Myocyte (in vitro differentiated cells): ENCODE measurements around the gene ITGA1. TPM values are rescaled to one million over a fixed set of nuclear protein-coding genes. Genes with fewer than 3 reads are reported as not detected.
"Not testable (repeated sequence)": the region's sequence is repeated elsewhere in the genome, so short reads cannot be mapped to it uniquely, and the experiment has no call there.

ENCODE experiments used
- DNase-seq: peaks from one replicate; pipeline ENCODE4 v3.0.0-alpha.2; 2012; ENCODE audit warnings: low read depth
- total RNA-seq: library from RNA; depleted of rRNA; stranded (reverse); fragments of >200 nt; gene quantifications from 2 replicates; pipeline ENCODE4 v1.2.3, GENCODE V29; 2014

The ITGA1 gene
- total RNA-seq, 1 donor from 2014 or later: 7.6 TPM

DNA sequence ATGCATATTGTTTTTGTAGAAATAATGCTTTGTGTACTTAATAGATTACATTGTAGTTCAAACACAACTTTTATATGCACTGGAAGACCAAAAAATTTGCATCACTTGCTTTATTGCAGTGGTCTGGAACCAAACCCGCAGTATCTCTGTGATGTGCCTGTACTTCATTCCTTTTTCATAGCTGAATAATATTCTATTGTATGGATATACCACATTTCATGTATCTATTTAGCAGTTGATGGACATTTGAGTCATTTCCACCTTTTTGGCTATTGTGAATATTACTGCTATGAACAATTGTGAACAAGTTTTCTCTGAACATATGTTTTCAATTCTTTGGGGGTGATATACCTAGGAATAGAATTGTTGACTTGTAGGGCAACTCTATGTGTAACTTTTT is 40.1 kb downstream of the ITGA1 start:
- DNase-seq: no peak

DNA sequence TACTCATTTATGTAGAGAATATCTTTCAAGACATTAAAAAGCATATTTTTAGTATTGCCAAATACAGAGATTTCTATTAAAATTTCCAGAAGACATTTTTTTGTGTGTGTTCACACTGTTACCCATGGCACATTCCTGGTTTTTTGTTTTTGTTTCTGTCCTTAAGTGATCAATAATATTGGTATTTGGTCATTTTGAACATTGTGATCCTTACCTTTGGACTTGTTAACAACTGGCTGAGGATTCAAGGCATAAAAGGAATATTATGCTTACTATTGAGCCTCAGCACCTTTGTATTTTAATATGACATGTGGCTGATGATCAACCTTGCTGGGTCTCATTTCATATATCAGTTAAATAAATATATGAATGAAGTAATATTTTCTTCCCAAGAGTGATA is 41.9 kb downstream of the ITGA1 start:
- no peak for DNase-seq

DNA sequence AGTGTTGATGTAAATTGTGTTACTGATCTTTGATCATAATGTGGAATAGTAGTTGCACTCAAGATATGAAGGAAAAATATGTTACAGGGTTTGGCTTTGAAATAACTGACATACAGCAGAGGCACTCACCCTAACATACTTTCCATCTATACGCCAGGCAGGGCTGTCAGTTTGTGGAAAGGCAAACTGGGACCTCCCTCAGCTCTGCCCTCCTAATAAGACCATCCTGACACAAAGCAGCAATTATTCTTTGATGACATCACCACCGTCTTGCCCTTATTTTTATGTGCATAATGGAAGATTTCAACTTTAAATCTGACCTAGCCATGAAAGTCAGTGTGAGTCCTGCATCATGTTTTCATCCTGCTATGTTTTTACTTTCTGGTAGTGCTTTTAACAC is 42.9 kb downstream of the ITGA1 start:
- DNase-seq: no peak

DNA sequence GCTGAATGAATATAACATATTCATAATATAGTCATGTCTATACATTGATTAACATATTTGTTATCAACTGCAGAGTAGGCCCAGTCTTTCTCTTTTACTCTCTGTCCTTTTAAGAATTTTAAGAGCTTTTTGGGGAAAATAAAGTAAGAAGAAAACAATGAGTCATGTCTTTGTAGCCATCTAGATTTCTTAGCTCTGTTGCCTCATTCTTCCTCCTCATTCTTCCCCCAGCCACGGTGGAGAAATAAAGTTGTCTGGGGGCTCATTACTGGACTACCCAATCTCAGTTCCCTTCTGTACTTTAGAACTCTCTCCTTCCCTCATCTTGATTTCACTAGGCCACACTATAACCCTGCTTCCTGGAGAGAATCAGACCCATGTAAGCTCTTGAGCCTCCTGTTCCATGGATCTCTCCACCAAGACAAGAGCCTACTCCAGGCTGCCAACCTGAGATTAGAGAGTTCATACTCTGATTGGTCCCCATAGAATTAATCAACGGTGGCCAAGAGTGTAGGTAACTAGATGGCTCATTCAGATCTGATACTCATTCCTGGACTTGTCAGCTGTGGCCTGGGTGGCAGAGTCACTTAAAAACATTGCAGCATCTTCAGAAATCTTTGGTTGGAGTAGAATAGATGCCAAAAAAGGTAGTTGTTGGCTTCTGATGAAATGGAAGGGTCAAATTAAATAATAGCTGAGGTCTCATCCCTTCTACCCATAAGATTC is 44.2 kb downstream of the ITGA1 start:
- no peak for DNase-seq

DNA sequence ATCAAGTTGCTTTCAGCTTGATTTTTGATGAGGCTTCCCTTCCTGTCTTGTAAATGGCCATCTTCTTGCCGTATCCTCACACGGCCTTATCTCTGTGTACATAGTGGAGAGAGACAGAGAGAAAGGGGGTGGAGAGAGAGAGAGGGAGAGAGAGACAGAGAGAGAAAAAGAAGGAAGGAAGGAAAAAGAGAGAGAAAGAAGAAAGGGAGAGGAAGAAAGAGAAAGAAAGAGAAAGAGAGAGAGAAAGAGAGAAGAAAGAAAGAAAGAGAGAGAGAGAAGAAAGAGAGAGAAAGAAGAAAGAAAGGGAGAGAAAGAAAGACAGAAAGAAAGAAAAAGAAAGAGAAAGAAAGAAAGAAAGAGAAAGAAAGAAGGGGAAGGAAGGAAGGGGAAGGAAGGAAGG is 46.6 kb downstream of the ITGA1 start:
- DNase-seq: no peak

DNA sequence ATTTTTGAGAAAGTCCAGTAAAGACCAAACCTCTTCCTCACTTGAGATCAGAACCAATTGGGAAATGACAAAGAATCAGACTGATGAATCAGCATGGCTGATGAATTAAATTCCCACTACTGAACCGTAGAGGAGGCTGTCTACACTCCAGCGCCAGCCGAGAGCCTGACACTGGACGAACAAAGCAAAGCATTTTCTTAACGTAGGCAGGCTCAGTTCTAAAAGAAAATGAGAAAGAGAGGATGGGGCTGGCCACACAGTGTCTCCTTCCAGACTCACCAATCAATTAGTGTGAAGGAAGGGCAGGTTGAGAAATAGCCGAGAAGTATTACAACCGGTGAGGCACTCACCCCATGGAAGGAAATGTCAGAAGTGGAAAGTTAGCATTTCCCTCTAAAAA is 49.4 kb downstream of the ITGA1 start:
- peak; percentile 54 for DNase-seq

DNA sequence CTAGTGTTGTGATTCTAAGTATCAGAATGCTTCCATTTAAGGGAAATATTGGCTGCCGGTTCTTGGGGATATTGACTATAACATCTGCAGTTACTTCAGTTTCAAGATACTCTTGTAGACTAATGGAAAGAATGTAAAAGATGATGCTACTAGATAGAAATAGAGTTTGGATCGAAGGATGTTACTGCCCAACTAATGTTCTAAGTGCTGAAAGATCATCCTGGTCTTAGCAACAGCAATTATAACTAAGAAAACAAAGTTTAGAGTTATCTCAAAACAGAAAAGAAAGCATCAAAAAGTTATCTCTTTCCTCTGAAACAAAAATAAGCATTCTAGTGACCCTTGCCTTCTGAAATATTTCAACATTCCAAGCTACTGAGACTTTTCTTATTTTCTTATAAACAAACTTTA is 49.9 kb downstream of the ITGA1 start:
- DNase-seq: no peak

DNA sequence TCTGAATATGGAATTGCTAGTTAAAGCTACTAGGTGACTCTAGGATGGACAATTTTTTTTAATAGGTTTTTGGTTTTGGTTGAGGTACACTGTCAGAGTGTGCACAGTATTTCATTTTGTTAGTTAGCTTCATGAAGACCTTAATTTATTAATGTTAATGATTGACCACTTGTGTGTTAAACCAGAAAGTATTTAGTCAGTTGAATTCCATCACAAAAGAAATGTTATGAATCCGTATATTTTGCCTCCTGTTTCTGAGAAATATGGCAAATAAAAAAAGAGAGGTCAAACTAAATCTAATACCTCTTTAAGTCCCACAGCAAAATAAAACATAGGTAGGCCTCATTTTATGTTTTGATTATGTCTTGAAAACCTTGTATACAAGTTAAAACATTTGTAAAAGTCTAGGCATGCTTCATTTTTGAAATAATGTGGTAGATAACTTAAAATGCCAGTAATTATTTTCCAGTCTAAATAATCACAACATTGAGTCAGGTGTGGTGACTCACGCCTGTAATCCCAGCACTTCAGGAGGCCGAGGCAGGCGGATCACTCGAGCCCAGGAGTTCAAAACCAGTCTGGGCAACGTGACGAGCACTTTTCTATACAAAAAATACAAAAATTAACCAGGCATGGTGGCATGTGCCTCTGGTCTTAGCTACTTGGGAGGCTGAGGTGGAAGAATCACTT is 50.8 kb downstream of the ITGA1 start:
- DNase-seq: no peak

DNA sequence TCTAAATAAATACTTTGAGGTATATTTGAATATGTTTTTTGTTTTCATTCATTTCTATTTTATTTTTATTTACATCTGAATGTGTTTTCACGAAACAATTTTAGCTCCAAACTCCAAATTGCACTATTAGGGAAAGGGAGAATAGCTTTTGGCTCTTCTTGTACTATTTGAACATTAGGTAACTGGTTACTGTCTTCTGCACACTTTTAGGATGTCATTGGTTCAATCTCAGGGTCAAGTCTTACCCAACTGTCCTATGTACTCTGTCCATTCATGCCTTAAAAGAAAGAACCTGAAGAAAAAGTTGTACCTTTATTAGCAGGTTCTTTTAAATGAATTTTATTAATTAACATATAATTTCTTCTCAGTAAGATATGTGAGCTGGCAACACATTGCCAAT is 51.6 kb downstream of the ITGA1 start:
- no peak for DNase-seq

DNA sequence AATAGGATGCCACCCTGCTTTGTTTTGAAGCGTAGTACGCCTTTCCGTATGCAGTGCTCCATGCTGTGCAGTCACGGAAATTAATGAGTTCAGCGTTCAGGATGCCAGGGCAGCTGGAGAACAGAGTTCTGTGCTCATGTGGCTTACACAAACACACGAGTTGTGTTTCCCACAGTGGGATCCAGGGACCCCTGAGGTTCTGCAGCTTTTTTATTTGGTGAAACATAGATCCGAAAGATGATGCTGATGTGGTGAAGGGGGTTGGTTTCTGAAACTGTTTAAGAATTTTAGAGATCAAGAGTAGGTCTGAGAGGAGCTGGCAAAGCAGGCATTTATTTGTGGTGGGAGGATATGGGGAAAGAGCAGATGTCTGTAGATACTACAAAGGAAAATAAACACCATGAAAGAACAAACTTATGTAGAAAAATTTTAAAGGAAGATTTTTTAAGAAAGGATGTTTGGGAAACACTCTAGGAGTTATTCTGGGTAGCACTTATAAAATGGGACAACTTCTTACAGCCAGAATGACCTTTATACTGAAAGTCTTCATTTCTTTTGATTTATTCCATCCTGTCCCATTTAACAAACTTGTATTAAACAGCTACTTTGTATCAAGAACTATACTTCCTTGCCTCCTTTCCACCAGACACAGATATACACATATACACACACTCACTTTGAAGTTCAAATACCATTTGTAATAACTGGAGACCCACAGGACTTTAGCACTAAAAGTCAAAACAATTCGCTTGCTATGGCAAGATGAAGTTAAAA is 52.7 kb downstream of the ITGA1 start:
- DNase-seq: peak; percentile 21

DNA sequence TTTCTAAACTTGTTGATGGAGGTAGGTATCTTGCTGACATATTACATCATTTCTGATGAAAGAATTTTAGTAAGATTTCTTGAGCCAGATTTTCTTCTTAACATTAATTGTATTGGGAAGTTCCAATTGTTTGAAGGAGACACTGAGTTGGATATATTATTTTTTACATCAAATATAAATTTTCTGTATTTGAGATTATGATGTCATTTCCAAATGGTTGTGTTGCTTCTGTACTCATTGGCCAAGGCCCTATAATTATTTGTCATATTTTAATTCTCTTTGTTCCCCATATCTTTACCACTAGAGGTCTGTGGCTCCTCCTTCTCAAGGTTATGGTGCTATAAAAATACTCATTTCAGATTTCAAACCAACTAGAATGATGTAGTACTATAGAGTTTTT is 53.4 kb downstream of the ITGA1 start:
- no peak for DNase-seq

DNA sequence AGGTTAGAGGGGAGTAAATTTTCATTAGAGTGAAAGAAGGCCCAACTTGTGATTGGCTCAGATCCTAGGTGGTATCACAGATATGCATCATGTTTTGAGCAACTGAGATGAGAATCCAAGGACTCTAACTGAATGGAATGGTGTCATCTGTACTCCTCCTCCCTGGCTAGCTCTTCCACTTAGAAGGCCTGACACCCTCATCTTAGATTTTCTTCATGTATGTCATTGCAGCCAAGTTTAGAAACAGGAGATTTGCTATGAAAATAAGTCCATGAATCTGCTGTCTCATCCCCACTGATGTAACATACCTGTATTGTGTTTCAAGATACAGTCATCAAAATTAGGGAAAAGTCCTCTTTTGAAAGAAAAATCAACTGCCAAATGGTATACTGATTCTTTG is 54.4 kb downstream of the ITGA1 start:
- no peak for DNase-seq

DNA sequence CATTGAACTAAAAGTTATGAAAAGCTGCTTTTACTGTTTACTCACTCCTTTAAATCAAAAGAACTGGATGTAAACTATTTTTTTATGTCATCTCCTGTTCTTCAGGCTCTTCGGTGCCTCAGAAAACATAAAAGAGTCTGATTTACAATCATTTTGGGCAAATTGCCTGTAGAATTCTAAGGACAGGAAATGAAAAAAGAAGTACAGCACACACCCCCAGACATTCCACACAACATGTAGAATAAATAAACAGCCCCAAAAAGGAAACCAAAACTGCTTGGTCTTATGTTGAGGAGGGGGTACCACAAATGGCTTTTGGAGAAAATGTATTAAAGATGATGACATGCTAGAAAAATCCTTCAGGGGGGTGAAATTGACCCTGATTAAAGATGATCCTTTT is 57.2 kb downstream of the ITGA1 start:
- DNase-seq: no peak

DNA sequence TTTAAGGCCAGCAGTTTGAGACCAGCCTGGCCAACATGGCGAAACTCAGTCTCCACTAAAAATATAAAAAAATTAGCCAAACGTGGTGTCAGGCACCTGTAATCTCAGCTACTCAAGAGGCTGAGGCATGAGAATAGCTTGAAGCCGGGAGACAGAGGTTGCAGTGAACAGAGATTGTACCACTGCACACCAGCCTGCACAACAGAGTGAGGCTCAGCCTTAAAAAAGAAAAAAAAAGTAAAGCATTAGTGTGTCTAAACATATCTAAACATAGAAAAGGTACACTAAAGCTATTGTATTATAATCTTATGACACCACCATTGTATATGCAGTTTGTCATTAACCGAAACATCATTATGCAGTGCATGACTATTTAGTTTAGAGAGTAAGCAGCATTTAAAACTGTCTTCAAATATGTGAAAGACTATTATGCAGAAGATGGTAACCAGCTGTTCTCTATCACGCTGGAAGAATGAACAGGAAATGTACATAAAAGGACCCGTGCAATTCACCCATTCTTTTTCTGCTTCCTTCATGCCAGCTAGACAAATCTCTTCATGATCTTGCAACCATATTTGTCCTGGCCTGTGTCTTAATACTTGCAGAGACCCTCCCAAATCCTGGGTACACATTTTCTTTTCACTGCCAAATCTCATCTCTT is 58.6 kb downstream of the ITGA1 start:
- DNase-seq: peak; percentile 41

DNA sequence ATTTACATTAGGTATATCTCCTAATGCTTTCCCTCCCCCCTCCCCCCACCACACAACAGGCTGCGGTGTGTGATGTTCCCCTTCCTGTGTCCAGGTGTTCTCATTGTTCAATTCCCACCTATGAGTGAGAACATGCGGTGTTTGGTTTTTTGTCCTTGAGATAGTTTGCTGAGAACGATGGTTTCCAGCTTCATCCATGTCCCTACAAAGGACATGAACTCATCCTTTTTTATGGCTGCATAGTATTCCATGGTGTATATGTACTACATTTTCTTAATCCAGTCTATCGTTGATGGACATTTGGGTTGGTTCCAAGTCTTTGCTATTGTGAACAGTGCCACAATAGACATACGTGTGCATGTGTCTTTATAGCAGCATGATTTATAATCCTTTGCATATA is 61.0 kb downstream of the ITGA1 start:
- not testable (repeated sequence) for DNase-seq

DNA sequence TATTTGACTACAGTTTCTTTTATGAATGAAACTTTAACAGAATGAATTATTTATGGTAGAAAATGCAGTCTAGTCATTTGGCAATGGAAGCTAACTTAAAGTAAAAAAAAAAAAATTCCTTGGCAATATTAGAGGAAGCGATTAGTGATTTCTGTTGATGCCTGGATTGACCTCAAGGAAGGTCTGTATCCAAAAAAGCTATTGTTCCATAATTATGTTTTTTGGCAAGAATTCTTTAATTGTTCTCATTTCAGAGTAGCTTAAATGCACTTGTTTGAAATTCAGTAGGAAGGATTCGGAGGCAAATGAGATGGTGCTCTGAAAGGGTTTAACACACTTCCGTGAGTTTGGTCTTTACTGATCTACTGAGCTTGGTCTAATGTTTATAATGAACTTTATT is 61.8 kb downstream of the ITGA1 start:
- no peak for DNase-seq

DNA sequence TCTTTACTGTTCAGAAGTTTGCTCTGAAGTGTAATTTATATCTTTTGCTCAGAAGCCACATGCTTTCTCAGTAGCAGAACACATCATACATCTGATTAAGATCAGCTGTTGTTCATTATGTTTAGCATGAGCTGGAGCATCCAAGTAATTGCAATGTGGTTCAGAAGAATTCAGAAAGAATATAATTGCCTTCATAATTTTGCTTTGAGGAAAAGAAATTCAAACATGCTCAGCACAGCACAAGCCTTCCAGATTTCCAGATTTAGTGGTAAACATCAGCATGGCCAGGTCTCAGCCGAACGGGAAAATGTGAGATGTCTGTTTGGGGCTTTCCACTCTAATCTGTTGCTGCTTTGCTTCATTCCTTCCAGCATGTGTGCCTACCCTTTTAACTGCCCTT is 65.9 kb downstream of the ITGA1 start:
- DNase-seq: no peak

DNA sequence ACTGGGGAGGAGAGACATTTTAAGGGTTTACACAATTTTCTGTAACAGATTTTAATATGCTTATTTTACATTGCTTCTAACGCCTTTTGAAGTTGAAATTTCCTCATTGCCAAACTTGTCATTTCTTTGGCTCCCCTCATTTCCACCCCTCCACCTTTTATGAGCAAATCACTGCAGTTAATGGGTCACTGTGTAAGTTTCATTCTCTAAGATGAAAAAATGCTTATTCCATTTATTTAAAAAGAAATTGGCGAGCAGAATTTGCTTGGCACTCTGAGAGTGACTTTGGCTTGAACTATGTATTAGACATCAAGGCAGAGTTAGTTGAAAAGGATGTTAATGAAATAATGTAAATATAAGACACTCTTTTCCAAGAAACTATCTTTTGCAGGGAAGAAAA is 66.6 kb downstream of the ITGA1 start:
- DNase-seq: no peak

DNA sequence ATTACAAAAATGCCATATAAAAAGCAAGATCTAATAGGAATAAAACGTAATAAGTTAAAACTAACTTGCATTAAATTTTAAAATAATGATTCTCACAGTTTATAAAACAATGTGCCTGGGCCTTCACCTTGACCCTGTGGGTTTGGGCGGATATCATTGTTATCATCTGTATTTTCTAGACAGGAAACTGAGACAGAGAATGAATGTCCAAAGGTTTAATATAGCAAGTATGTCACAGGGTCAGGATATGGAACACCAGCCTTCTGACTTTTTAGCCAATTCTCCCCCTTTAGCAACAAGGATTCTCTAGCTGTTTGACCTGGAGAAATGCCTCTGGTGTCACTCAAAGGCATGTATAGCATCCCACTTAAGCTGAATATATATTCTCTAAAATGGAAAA is 67.2 kb downstream of the ITGA1 start:
- no peak for DNase-seq

DNA sequence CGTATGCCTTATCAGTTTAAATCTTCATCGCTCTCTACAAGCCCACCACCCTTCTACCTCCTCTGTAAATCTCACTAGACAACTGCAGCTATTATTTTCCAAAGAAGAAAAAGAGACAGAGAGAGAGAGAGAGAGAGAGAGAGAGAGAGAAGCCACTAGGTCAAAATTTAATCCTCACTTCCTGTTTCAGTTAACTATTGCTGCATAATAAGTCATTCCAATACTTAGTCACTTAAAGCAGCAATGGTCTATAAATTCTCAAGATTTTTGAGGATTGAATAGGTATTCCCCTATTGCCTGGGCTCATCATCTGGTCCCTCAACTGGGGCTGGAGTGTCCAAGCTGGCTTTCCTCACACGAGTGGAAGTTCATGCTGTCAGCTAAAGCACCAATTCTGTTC is 68.8 kb downstream of the ITGA1 start:
- DNase-seq: no peak

DNA sequence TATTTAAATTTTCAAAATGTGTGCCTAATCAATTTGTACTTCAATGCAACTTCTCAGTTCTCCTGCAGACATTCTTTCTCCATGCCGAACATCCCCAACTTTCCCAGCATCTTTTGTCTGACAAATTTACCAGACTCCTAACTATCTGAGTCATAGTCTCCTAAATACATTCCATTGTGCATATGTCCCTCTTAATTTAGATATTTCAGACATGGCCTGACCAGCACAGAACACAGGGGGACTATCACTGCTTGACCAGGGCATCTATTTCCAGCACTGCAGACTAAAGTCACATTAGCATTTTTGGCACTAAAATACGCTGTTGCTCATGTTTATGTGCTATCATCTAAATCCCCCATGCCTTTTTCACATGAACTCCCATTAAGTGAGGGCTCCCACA is 71.9 kb downstream of the ITGA1 start:
- DNase-seq: peak; percentile 39

DNA sequence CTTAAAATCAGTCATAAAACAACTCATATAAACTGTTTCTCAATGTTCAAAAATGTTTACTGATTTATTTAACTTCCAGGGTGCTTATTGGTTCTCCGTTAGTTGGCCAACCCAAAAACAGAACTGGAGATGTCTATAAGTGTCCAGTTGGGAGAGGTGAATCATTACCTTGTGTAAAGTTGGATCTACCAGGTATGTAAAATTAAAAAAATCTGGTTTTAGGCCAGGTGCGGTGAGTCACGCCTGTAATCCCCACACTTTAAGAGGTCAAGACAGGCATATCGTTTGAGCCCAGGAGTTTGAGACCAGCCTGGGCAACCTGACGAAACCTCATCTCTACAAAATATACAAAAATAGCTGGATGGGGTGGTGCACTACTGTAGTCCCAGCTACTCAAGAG is 73.7 kb downstream of the ITGA1 start:
- no peak for DNase-seq
